Measurements from ENCODE around the gene CDC42.

The CDC42 gene

GRCh38 chr1:22038036-22038435 is 14.5 kb upstream of the CDC42 start:
- DNase-seq (ENCODE audit: low spot score) = no peak

- no peak for DNase-seq (ENCODE audit: low spot score)
Observed at GRCh38 chr1:22039594-22040285, 12.8 kb upstream of the CDC42 start.

GRCh38 chr1:22040286-22040623 is 12.3 kb upstream of the CDC42 start:
- DNase-seq (ENCODE audit: low spot score) = no peak

- DNase-seq (ENCODE audit: low spot score) = no peak
Observed at GRCh38 chr1:22041505-22041904, 11.0 kb upstream of the CDC42 start.

GRCh38 chr1:22043198-22043769 is 9.2 kb upstream of the CDC42 start:
- DNase-seq (ENCODE audit: low spot score) = no peak

GRCh38 chr1:22044690-22045420 is 7.7 kb upstream of the CDC42 start:
- no peak for DNase-seq (ENCODE audit: low spot score)

GRCh38 chr1:22045604-22046228 is 6.8 kb upstream of the CDC42 start:
- DNase-seq (ENCODE audit: low spot score) = no peak

GRCh38 chr1:22048351-22049192 is 3.9 kb upstream of the CDC42 start:
- DNase-seq (ENCODE audit: low spot score) = no peak

- no peak for DNase-seq (ENCODE audit: low spot score)
Observed at GRCh38 chr1:22050330-22050729, 2.2 kb upstream of the CDC42 start.

- no peak for DNase-seq (ENCODE audit: low spot score)
Observed at GRCh38 chr1:22051607-22052114, 848 bp upstream of the CDC42 start.

- DNase-seq (ENCODE audit: low spot score) = peak; percentile 27
Observed at GRCh38 chr1:22053017-22053860, 730 bp downstream of the CDC42 start.

GRCh38 chr1:22053861-22054770 is 1.6 kb downstream of the CDC42 start:
- DNase-seq (ENCODE audit: low spot score) = no peak

GRCh38 chr1:22055463-22055862 is 3.0 kb downstream of the CDC42 start:
- DNase-seq (ENCODE audit: low spot score) = no peak

GRCh38 chr1:22056043-22056442 is 3.5 kb downstream of the CDC42 start:
- DNase-seq (ENCODE audit: low spot score) = no peak

- DNase-seq (ENCODE audit: low spot score) = no peak
Observed at GRCh38 chr1:22056936-22057335, 4.4 kb downstream of the CDC42 start.

GRCh38 chr1:22057861-22058260 is 5.4 kb downstream of the CDC42 start:
- DNase-seq (ENCODE audit: low spot score) = no peak

- DNase-seq (ENCODE audit: low spot score) = no peak
Observed at GRCh38 chr1:22064751-22065402, 12.4 kb downstream of the CDC42 start.

GRCh38 chr1:22071511-22071910 is 19.0 kb downstream of the CDC42 start:
- DNase-seq (ENCODE audit: low spot score) = no peak

GRCh38 chr1:22074803-22075202 is 22.3 kb downstream of the CDC42 start:
- no peak for DNase-seq (ENCODE audit: low spot score)

Measured in HuH-7.5 (cell line).